HUES48 (cell line): ENCODE data around the gene HDAC4.
"Not testable (repeated sequence)": the region's sequence is repeated elsewhere in the genome, so short reads cannot be mapped to it uniquely, and the experiment has no call there.

Experiments used
- H3K27ac ChIP-seq: one replicate; pipeline ENCODE4 v1.7.0; 2013; ENCODE audit warnings: low read depth, low read length, inconsistent platforms
- H3K27me3 ChIP-seq: 2 replicates; pipeline ENCODE4 v1.6.1; 2013; ENCODE audit warnings: mild to moderate bottlenecking, low read length; ENCODE audit not compliant: control insufficient read depth, insufficient read depth
- H3K36me3 ChIP-seq: 2 replicates; pipeline ENCODE4 v1.6.1; 2013; ENCODE audit warnings: low read length; ENCODE audit not compliant: control insufficient read depth, insufficient read depth
- H3K4me1 ChIP-seq: 2 replicates; pipeline ENCODE4 v1.6.1; 2013; ENCODE audit warnings: mild to moderate bottlenecking, low read length; ENCODE audit not compliant: control insufficient read depth, insufficient read depth
- H3K4me3 ChIP-seq: 2 replicates; pipeline ENCODE4 v1.5.1; 2013; ENCODE audit warnings: mild to moderate bottlenecking, low read depth, low read length
- H3K9ac ChIP-seq: 2 replicates; pipeline ENCODE4 v1.6.1; 2013; ENCODE audit warnings: mild to moderate bottlenecking, low read depth, low read length, moderate library complexity
- H3K9me3 ChIP-seq: 2 replicates; pipeline ENCODE4 v1.6.1; 2013; ENCODE audit warnings: low read length; ENCODE audit not compliant: control insufficient read depth, insufficient read depth

Gene HDAC4

DNA sequence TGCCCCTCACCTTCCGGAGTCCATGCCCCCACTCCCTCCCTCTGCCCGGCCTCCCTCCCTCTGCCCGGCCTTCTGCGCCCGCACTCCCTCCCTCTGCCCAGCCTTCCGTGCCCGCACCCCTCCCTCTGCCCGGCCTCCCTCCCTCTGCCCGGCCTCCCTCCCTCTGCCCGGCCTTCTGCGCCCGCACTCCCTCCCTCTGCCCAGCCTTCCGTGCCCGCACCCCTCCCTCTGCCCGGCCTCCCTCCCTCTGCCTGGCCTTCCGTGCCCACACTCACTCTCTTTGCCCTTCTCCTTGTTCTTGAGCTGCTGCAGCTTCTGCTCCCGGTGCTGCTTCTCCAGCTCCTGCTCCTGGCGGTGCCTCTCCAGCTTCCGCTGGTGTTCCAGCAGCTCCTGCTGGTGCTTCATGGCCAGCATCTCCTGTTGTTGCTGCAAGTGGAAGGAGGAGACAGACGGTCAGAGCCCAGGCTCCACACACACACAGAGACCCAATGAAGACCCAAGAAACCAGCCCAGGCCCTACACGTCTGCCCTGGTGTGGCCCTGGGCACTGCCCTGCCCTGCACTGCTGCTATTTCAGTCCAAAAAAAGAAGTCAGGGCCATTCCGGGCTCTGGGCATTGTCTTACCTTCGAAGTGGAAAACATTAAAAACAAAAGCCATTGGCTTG lies 224.5 kb downstream of the HDAC4 start:
- Histone ChIP-seq H3K9me3 (peaks cover 21% of the 10 kb centered on the region; the same call in 1 of the 2 replicates), H3K36me3 (peaks cover 22% of the 10 kb centered on the region)
- not testable (repeated sequence) for H3K27me3 ChIP-seq, H3K4me3 ChIP-seq, H3K4me1 ChIP-seq, H3K27ac ChIP-seq, H3K9ac ChIP-seq

DNA sequence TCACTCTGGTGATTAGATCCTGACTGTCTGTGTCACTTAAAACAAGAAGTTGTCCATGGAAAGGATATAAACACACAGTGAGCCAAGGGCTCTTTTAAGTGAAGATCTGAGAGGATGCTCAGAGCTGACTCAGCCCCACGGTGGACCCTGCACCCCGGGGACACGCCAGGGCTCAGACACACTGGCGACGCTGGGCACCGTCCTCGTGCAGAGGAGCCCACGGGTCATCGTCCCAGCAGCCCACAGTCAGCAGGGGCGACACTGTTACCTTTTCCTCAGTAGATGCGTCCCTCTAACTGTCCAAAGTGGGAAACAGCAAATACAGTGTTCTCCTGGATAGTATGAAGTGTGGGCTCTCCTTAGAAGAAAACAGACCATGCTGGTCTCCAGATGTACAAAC lies 225.6 kb downstream of the HDAC4 start:
- H3K9ac ChIP-seq, result no peak overlapping the region
- no peaks in the 10 kb centered on the region for H3K27me3 ChIP-seq
- peaks cover 21% of the 10 kb centered on the region; the same call in 1 of the 2 replicates for H3K9me3 ChIP-seq
- no peak overlapping the region for H3K27ac ChIP-seq
- H3K4me1 ChIP-seq, result no peaks in the 10 kb centered on the region
- peaks cover 19% of the 10 kb centered on the region for H3K36me3 ChIP-seq
- H3K4me3 ChIP-seq, result no peak overlapping the region

DNA sequence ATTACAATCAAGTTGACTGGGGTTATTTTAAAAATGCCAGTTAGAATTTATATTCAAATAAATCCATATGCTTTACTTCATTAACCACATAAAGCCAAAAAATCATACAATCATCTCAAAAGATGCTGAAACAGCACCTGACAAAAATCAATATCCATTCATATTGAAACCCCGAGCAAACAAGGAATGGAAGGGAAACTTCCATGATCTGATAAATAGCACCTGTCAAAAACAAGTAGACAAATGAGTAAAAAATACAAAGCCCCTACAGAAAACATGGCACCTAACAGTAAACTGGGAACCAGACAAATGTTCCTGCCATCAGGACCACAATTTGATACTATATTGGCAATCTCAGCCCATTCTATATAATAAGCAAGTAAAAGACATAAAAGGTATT lies 227.5 kb downstream of the HDAC4 start:
- H3K36me3 ChIP-seq, result peaks cover 15% of the 10 kb centered on the region
- H3K9me3 ChIP-seq, result peaks cover 21% of the 10 kb centered on the region; the same call in 1 of the 2 replicates
- no peak overlapping the region for H3K9ac ChIP-seq
- no peaks in the 10 kb centered on the region for H3K4me1 ChIP-seq
- no peaks in the 10 kb centered on the region for H3K27me3 ChIP-seq
- no peak overlapping the region for H3K27ac ChIP-seq
- H3K4me3 ChIP-seq, result no peak overlapping the region

DNA sequence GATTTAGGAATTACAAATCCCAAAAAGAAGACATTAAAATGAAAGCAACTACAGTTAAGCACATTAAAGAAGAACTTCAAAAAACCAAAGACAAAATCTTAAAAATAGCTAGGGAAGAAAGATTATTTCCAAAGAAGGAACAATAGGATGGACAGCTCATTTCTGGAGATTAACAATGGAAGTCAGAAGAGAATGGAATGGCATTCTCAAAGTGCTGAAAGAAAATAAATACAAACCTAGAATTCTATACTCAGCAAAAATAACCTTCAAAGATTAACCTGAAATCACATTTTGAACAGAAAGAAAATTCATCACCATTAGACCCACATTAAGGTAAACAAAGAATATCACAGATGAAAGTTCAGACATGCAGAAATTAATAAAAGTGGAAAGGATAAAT lies 229.2 kb downstream of the HDAC4 start:
- Histone ChIP-seq H3K9ac (no peak overlapping the region), H3K27ac (no peak overlapping the region), H3K4me1 (no peaks in the 10 kb centered on the region), H3K9me3 (peaks cover 19% of the 10 kb centered on the region; the same call in 1 of the 2 replicates), H3K36me3 (peaks cover 11% of the 10 kb centered on the region), H3K27me3 (no peaks in the 10 kb centered on the region), H3K4me3 (no peak overlapping the region)

DNA sequence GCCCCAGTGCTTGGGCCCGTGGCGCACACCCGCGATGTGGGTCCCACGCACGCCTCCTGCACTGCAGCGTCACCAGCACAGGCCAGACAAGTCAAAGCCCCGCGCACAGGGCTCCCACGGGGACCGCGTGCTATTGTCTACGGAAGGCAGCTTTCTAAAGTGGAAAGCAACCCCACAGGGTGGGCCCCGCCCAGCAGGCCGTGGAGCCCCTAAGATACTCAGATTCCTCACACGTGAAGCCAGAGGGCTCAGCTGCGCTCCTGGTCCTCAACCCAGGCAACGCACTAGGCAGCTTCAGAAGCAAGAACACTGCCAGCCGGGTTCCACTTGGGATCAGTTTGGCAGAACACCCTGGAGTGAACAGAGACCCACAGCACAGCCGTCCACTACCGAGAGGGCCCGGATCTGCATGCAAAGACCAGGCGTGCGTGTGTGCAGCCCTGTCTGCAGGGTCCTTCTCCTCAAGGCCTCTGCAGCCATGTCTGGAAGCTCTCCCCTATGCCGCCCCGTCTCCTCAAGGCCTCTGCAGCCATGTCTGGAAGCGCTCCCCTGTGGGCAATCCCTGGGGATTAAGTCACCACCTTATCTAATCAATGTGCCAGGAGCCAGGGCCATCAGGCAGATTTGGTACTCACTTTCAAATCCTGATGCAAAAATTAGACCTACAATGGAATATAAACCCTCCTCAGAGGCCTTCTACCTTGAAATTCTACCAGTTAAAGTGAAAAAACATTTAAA lies 231.3 kb downstream of the HDAC4 start:
- Histone ChIP-seq H3K4me1 (no peaks in the 10 kb centered on the region), H3K36me3 (peaks cover 2% of the 10 kb centered on the region), H3K9me3 (peaks cover 16% of the 10 kb centered on the region; the same call in 1 of the 2 replicates), H3K27me3 (no peaks in the 10 kb centered on the region), H3K4me3 (no peak overlapping the region), H3K9ac (no peak overlapping the region), H3K27ac (no peak overlapping the region)

DNA sequence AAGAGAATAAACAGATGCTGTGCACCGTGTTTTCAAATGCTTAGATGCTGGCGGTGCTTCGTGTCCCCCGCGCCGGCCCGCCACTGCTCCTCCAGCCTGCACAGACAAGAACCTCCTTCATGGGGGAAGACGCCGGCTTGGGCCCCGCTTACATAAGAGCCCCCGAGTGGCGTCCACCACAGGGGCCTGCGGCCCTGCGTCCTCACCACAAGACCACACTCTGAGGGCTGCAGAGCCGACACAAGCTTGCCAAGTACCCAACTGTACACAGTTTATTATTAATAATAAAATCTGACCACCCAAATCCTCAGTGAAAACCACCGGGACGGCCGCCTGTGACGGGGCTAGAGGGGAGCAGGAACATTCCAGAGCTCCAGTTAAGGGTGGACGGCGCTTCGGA lies 232.2 kb downstream of the HDAC4 start:
- no peaks in the 10 kb centered on the region for H3K27me3 ChIP-seq
- H3K9ac ChIP-seq, result no peak overlapping the region
- H3K4me3 ChIP-seq, result no peak overlapping the region
- no peak overlapping the region for H3K27ac ChIP-seq
- H3K36me3 ChIP-seq, result peaks cover 2% of the 10 kb centered on the region
- no peaks in the 10 kb centered on the region for H3K4me1 ChIP-seq
- peaks cover 15% of the 10 kb centered on the region; the same call in 1 of the 2 replicates for H3K9me3 ChIP-seq

DNA sequence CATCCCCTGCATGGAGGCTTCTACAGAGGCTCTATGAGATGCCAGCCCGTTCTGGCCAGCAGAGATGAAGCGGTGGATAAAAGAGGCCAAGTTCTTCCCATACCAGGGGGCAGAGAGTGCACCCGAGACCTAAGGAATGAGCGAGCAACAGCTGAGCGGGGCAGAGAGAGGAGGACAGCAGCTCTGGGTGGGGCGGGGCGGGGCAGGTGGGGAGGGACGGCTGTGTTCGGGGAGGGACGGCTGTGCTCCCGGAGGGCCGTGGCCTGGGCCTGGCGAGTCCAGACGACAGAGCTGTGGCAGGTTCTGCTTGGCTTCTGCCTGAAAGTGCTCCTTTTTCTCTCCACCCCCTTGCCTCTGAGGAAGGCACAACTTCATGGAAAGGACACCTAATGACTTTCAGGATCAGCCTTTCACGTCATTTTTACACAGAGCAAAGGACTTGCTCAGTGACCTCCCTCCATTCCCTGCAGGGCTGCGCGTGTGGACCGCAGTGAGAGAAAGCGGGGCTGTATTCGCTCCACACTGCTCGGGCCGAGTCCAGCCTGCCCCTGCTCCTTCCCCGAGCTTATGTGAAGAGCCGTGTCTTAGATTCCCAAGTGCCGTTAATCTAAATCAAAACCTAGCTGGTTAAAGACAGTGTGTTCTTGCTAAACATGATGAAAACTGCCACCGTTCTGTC lies 232.9 kb downstream of the HDAC4 start:
- no peak overlapping the region for H3K9ac ChIP-seq
- no peak overlapping the region for H3K27ac ChIP-seq
- peaks cover 9% of the 10 kb centered on the region for H3K36me3 ChIP-seq
- no peak overlapping the region for H3K4me3 ChIP-seq
- peaks cover 13% of the 10 kb centered on the region; the same call in 1 of the 2 replicates for H3K9me3 ChIP-seq
- H3K4me1 ChIP-seq, result no peaks in the 10 kb centered on the region
- no peaks in the 10 kb centered on the region for H3K27me3 ChIP-seq

DNA sequence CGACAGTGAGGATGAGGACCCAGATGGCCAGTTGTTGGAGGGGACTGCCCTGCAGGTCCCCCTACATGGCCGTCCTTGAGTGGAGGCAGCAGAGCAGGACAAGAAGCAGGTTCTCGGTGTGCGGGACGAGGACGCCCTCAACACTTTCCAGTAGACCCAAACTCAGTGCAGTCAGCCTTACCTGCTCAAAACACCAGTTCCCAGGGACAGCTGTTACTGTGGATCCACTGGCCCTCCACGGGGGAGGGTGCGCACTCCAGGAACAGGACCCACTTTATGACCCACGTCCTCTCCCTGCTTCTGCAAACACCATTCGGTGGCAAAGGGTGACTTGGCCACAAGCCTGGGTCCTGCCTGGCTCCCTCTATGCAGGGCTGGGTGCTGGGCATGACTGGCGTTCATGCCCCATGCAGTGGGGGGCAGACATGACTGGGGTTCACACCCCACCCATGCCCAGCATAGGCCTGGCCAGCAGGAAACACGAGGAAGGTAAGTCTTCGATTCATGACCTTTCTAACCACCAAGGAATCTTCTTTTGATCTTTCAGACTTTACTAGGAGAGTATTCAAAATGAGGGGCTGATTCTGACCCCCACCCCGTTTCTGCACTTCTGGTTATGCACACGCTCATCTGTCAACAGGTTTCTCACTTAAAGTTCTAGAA lies 233.7 kb downstream of the HDAC4 start:
- H3K9ac ChIP-seq, result no peak overlapping the region
- H3K4me1 ChIP-seq, result no peaks in the 10 kb centered on the region
- H3K4me3 ChIP-seq, result no peak overlapping the region
- H3K9me3 ChIP-seq, result peaks cover 8% of the 10 kb centered on the region; the same call in 1 of the 2 replicates
- no peaks in the 10 kb centered on the region for H3K27me3 ChIP-seq
- H3K27ac ChIP-seq, result no peak overlapping the region
- peaks cover 9% of the 10 kb centered on the region for H3K36me3 ChIP-seq

DNA sequence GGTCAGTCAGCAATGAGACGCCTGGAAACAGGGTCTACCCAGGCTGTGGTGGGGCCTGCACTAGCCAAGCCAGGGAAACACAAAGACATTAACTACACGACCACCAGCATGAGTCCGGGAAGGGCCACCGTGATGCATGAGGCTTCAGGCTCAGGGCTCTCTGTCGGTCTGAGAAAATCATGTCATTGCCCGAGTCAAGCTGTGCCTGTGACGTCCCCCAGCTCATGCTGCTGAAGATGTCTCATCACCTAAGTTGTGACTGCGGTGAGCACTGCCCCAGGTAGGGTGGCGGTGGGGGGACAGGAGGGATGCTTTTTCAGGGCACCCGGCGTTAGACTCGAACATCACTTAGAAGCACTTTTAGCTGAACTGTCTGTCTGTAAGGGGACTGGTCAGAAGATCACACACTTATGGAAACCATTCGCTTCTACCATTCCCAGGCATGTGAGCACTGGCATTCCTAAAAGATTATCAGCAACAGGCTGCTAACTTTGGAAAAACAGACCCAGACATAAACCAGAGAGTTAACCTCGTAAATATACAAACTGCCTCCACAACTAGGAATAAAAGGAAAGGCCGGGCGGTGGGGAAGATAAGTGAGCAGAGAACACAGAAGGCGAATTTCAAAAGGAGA lies 234.5 kb downstream of the HDAC4 start:
- no peaks in the 10 kb centered on the region for H3K4me1 ChIP-seq
- H3K36me3 ChIP-seq, result peaks cover 9% of the 10 kb centered on the region

DNA sequence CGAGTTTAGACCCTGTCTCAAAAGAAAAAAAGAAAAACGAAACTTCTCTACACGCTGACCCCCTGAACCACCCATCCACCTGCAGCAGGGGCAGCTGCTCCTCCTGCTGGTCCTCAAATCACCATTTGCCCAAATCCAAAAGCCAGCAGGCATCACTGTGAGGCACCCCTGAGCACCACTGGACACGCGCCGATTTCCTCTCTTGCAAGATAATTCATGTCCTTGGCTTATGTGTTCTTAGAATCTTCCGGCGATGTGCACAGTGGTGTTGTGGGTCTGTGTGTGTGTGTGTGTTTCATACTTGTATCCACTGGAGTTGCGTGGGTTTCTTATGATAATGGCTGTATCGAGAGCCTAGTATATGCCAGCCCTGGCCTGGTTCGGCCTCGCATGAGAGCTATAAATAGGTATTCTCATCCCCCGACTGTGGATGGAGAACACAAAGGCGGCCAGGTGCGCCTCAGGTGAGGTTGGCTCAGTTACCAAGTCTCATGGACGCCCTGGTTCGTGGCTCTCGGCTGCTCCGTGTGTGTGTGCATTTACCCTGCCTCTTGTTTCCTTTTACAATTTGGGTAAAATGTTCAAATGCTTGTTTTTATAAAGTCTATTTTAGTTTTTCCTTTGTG lies 235.5 kb downstream of the HDAC4 start:
- no peaks in the 10 kb centered on the region for H3K9me3 ChIP-seq
- H3K36me3 ChIP-seq, result peaks cover 14% of the 10 kb centered on the region
- no peak overlapping the region for H3K27ac ChIP-seq
- H3K27me3 ChIP-seq, result no peaks in the 10 kb centered on the region
- H3K4me3 ChIP-seq, result no peak overlapping the region
- no peaks in the 10 kb centered on the region for H3K4me1 ChIP-seq
- no peak overlapping the region for H3K9ac ChIP-seq

More for the DNA sequence above, 234.5 kb downstream of the HDAC4 start:
- H3K9me3 ChIP-seq, result 0 out of 2 replicates have a peak, but pooled peaks cover under 1% of the 10 kb centered on the region
- no peak overlapping the region for H3K27ac ChIP-seq
- no peak overlapping the region for H3K4me3 ChIP-seq
- no peak overlapping the region for H3K9ac ChIP-seq
- no peaks in the 10 kb centered on the region for H3K27me3 ChIP-seq
